Measurements from ENCODE around the gene NPLOC4.

DNA sequence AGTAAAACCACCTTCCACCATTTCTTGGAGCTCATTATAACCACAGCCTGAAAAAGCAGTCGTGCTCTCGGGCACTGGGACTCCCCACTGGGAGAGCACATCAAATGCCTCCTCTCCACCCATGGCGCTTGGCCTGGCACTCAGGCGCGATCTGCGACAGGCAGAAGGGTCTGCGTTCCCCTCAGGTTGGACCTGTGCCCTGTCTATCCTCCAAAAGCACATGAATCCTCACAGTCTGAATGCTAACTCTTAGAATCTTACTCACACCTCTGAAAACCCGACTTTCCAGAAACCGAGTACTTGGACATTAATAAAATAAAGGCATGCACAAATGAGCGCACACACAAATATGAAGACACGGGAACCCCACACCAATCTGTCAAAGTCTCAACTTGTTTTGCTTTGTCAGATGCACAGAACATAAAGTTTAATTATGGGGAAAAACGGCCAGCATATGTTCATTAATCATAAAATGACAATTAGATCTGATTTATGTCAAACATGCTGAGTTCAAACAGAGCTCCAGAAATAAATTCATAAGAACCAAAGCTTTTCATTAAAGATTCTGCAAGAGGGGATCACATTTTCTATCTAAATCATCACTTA lies 64.2 kb downstream of the NPLOC4 start:
- no peak for TF ChIP-seq EZH2 (IDR thresholded peaks at IDR 0.05; ENCODE audit: borderline replicate concordance, low read length)
- no peak for TF ChIP-seq CTCF (conservative IDR thresholded peaks at IDR 0.05 in 1 of 2, IDR thresholded peaks at IDR 0.05 in 1 of 2; ENCODE audit: extremely low read depth in 1 of 2, insufficient read depth in 1 of 2, low read depth in 1 of 2, low read length in 2 of 2)
